COR-L47 (cell line): ENCODE measurements around the gene C2CD2.
"Not testable (repeated sequence)": the region's sequence is repeated elsewhere in the genome, so short reads cannot be mapped to it uniquely, and the experiment has no call there.

Source experiments
- DNase-seq: peaks from one replicate; lab custom pipeline; 2025; lab: John Stamatoyannopoulos, UW

The C2CD2 gene

GRCh38 chr21:41958886-41959563, 5.2 kb upstream of the C2CD2 start:
- no peak for DNase-seq

- no peak for DNase-seq
Observed at GRCh38 chr21:41957991-41958766, 4.4 kb upstream of the C2CD2 start.

DNA sequence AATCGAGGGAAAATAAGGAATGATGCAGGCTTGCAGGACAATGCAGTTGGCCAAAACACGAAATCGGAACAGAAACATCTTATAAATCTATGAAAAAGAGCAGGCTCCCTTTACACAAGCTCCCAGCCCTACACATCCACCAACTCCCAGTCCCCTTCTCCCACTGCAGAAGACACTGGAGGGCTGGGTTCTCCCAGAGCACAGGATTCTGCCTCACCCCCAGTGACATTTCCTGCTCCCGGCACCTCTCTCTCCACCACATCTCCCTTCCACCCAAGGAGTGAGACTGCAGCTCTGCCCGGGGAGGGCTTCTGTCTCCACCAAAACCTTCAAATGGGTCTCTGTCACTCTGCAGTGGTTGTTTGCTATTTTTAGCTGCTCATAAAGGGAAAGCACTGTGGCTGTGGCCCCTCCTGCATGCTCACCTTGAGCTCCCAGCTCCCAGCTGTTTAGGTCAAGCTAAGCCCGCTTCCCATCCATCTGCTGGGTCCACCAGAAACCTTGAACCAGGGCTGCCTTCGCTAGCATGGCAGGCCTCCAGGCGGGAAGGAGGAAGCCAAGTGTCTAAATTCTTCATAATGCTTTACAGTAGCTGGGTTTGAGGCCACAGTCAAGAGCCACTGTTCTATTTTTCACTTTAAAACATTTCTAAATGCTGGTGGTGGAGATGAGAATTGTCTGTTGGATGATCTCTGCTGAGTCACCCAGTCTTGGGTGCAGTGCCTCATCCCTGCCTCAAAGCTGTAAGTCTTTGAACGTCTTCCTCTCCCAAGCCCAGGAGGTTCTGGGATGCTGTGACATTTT, 3.3 kb upstream of the C2CD2 start:
- no peak for DNase-seq

DNA sequence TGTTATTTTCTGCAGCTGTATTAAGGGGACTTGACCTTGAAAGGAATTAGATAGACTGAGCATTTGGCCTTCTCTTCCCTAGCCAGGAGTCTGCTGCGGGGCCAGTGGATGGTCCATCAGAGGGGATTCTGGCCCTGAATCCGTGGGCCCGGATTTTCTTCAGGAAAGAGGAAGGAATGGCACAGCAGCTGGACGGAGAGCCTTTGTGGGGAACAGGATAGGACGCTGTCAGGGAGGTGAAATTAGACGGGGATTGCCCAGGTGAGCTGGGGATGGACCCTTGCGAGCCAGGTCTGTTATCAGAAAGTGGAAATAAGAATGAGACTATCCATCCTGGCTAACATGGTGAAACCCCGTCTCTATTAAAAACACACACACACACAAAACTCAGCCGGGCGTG, 1.7 kb upstream of the C2CD2 start:
- no peak for DNase-seq

- DNase-seq, result no peak
Observed at GRCh38 chr21:41954654-41955499, 1.1 kb upstream of the C2CD2 start.

DNA sequence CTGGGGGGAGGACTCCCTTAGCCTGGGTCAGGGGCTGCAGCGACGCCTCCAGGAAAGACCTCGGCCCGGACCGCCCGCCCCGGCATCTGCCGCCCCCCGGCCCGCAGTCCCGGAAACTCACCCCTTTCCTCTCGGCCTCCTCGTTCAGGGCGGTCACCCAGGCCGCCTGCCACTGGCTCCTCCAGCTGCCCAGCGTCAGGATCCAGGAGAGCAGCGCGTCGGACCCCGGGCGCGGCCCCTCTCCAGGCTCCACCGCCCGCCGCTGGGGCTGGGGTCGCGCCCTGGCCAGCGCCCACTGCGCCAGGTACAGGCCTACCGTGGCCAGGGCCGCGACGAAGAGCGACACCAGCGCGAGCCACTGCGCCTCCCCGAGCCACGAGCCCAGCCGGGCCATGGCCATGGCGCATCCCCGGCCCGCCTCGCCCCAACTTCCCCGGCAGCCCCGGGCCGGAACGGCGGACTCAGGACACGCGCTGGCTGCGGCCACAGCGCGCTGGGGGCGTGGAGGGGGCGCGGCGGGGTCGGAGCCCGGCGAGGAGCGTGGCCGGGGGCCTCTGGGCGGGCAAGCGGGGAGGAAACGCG, 478 bp downstream of the C2CD2 start:
- DNase-seq, result no peak

- no peak for DNase-seq
Observed at GRCh38 chr21:41952568-41953248, 1.1 kb downstream of the C2CD2 start.

GRCh38 chr21:41951876-41952567, 1.8 kb downstream of the C2CD2 start:
- no peak for DNase-seq

DNA sequence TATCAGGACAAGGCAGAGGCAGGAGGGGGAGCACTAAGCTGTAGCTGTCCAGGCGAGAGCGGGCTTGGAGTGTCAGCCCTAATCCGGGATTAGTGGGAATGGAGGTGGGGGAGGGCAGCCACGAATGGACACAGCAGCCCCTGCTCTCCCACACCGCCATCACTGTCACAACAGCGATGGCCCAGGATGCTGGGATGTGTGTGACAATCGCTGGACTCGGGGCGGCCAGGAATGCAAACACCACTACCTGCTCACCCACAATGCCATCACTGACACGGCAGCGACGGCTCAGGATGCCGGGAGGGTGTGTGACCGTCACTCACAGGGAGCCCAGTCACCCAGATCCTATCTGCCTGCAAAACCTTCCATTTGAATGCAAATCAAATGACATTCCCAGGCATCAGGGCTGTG, 2.9 kb downstream of the C2CD2 start:
- no peak for DNase-seq

DNA sequence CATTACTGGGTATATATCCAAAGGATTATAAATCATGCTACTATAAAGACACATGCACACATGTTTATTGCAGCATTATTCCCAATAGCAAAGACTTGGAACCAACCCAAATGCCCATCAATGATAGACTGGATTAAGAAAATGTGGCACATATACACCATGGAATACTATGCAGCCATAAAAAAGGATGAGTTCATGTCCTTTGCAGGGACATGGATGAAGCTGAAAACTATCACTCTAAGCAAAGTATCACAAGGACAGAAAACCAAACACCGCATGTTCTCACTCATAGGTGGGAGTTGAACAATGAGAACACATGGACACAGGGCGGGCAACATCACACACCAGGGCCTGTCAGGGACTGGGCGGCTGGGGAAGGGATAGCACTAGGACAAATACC, 4.2 kb downstream of the C2CD2 start:
- not testable (repeated sequence) for DNase-seq

DNA sequence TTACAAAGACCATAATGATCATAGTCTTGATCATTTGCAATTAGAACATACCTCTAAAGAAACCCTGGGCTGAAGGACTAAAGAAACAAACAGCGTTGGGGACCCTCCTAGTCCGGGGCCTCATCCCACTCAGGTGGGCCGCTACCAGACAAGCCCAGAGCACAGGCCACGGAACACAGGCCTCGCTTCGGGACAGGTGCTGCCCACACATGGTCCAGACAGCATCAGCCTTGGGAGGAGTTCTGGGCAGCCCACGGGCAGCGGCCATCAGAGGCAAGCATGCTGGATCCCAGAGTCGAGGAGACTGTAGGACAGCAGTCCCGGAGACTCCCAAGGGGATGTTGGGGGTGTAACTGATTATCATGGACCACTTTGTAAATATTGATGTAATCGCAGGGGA, 4.9 kb downstream of the C2CD2 start:
- DNase-seq, result no peak

DNA sequence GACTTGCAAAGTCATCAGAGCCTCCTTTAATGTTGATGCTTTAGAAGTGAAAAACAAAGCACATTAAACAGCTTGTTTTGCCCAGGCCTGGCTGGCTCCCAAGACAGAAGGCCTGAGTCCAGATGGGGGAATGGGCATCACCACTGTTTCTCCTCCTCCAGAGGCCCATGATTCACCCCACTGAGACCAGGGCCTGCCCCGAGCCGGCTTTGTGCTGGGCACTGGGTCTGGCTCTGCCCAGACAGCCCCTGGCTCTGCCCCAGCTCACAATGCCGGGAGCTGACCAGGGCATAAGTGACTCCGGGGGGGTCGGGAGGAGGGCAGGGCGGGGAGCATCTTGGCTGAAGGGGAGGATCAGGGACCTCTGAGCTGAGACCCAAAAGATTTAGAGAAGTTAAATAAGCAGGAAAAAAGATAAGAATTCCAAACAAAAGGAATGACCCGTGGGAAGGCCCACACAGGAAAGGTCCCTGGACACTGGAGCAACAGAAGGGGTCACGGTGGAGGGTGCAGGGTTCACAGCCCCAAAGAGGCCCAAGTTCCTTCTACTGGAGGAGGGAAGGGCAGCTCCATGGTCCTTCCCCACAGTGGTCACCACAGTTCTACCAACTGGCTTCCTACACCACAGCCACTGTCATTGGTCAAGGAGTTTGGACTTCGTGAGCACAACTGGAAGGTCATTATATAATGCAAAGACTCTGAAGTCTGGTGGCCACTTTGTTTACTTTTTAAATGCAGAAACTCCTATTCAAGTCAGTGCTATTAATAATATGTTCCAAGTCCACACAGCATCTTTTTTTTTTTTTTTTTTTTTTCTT, 5.5 kb downstream of the C2CD2 start:
- DNase-seq, result no peak

GRCh38 chr21:41945982-41946381, 7.8 kb downstream of the C2CD2 start:
- no peak for DNase-seq

GRCh38 chr21:41943851-41944250, 10.0 kb downstream of the C2CD2 start:
- no peak for DNase-seq

GRCh38 chr21:41942457-41942856, 11.4 kb downstream of the C2CD2 start:
- no peak for DNase-seq

DNA sequence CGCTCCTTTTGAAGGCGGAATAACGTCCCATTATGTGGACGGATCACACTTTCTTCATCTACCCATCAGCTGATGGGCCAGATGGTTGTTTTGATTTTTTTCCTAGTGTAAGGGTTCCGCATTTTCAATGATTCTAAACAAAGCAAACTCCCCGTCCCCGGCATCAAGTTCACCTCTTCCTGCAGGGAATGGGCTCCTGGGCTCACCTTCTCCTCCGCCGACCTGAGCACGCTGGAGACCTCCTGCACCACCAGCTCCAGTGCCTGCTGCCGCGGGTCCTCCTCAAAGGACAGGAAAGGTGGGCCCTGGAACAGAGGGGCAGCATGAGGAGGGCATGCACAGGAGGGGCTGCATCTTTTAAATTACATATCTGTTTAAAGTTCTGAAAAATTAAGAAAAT, 11.9 kb downstream of the C2CD2 start:
- no peak for DNase-seq

- DNase-seq, result no peak
Observed at GRCh38 chr21:41940431-41940830, 13.4 kb downstream of the C2CD2 start.

DNA sequence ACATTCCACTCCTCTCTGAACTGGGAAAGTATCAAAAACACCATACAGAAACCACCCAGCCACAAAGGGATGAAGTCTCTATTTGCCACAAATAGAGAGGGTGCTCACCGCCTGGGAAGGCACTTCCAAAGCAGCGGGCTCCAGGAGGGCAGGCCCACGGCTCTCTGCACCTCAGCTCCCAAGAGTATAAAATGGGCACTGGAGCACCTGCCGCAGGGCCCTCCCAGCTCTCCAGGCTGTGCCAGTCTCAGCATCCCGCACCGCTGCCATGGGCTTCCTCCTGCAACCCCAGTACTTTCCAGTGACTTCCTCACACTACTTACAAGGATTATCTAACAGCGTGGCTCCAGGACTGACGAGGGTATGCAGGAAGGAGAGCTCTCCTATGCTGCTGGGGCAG, 14.4 kb downstream of the C2CD2 start:
- DNase-seq, result no peak

DNA sequence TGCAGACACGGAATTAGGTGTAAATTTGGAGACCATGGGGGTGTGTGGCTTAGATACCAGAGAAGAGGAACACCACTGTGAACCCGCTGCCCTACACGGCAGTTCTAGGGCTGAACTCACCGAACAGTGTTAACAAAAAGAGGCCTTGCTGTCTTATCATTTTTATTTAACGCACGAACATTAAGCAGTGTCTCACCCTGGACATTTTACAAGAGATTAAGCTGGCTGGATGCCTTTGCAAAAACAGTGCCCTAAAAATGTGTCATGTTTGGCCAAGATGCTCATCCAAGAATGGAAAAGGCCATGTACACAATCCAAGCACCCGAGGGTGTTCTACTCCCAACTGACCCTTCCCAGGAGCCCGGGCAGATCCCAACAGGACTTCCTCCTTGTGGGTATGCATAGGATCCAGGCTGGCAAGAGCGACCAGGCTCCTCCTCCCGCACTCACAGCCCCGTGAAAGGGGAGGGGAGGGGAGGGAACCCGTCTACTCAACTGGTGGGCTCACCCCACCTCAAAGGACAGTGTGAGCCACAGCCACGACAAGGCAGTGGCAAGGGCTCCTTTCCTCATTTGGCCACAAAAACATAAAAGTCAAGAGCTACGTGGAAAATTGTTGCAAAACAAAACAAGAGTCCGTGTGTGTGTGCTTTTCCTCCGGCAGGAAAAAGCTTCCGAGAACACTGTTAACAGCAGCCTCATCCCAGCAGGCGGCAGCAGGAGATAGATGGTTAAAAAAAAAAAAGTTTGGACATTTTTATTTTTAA, 20.3 kb downstream of the C2CD2 start:
- no peak for DNase-seq
